Dedifferentiated amniotic fluid mesenchymal stem cell (primary cell): ENCODE results near the gene ZNF738.

ENCODE experiments used
- DNase-seq: peaks from one replicate; pipeline ENCODE4 v3.0.0-alpha.2; 2016; ENCODE audit errors: extremely low spot score

Gene ZNF738

GRCh38 chr19:21422244-21422643, 63.4 kb downstream of the ZNF738 start:
- DNase-seq: no peak

DNA sequence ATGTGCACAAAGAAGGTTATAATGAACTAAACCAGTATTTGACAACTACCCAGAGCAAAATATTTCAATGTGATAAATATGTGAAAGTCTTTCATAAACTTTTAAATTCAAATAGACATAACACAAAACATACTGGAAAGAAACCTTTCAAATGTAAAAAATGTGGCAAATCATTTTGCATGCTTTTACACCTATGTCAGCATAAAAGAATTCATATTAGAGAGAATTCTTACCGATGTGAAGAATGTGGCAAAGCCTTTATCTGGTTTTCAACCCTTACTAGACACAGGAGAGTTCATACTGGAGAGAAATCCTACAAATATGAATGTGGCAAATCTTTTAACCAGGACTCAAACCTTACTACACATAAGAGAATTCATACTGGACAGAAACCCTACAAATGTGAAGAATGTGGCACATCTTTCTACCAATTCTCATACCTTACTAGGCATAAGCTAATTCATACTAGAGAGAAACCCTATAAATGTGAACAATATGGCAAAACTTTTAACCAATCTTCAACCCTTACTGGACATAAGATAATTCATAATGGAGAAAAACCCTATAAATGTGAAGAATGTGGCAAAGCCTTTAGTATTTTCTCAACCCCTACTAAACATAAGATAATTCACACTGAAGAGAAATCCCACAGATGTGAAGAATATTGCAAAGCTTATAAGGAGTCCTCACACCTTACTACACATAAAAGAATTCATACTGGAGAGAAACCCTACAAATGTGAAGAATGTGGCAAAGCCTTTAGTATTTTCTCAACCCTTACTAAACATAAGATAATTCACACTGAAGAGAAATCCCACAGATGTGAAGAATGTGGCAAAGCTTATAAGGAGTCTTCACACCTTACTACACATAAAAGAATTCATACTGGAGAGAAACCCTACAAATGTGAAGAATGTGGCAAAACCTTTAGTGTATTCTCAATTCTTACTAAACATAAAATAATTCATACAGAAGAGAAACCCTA, 64.5 kb downstream of the ZNF738 start:
- DNase-seq: no peak
